Measurements from ENCODE around the gene SELENOS. TPM values are rescaled to one million over a fixed set of nuclear protein-coding genes. Genes with fewer than 3 reads are reported as not detected.
A peak's percentile ranks its signal among the peaks of the same experiment; 100 is the strongest.
"Not testable (repeated sequence)": the region's sequence is repeated elsewhere in the genome, so short reads cannot be mapped to it uniquely, and the experiment has no call there.

SELENOS gene
- polyA plus RNA-seq, 3 donors: 40.2 to 70.2 (median 51.6) TPM

DNA sequence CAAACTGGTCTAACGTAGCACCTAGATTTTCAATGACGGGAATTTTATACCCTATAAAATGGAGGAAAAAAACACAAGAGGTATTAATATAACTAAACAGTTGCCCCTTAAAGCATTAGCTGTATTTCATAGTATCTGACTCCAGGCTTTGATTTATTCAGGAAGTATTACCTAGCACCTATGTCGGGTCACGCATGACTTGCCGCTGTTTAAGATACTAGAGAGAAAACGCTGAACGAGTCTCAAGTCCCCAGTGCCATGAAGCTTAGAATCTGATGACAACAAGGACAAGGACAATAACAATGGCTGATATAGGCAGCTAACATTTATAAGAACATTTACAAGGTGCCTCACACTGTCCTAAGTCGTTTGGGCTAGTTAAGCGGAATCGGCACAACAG lies 15.8 kb upstream of the SELENOS start:
- Mint-ChIP-seq H3K4me3 (peak overlapping the region; percentile 94 to 98), H3K27me3 (ENCODE audit: low read depth in 3 of 3) (no peaks in the 10 kb centered on the region), H3K36me3 (peaks cover 29 to 34% of the 10 kb centered on the region in 2 donors), H3K9me3 (no peaks in the 10 kb centered on the region), H3K27ac (peak overlapping the region in 3 of 7 donors; percentile 92 to 97 (median 97)), H3K4me1 (peaks cover 26% of the 10 kb centered on the region)
- H4K20me1 ChIP-seq (ENCODE audit: insufficient read depth, low read length): peaks cover 45% of the 10 kb centered on the region
- peak overlapping the region in 1 of 2 donors; percentile 94 for H3K27ac ChIP-seq (ENCODE audit: low read depth in 1 of 2, low read length in 2 of 2)
- H3K36me3 ChIP-seq (replicated peaks in 1 of 2; ENCODE audit: control insufficient read depth in 1 of 2, insufficient read depth in 2 of 2, low read length in 2 of 2): peaks cover 11 to 40% of the 10 kb centered on the region in 2 donors
- peaks cover 75% of the 10 kb centered on the region for H3K79me2 ChIP-seq (ENCODE audit: insufficient read depth, low read length)
- peaks cover 22 to 26% of the 10 kb centered on the region in 2 donors for H3K4me1 ChIP-seq (ENCODE audit: control insufficient read depth in 1 of 2, insufficient read depth in 2 of 2, low read length in 2 of 2)
- no peaks in the 10 kb centered on the region for H3K27me3 ChIP-seq (ENCODE audit: control insufficient read depth in 2 of 2, insufficient read depth in 2 of 2, low read length in 2 of 2)
- DNase-seq: no peak
- H3K4me3 ChIP-seq (replicated peaks in 1 of 3; ENCODE audit: low read depth in 2 of 3, low read length in 3 of 3): peak overlapping the region in 1 of 3 experiments; percentile 93
- H3K4me2 ChIP-seq (replicated peaks; ENCODE audit: extremely low read depth, low read length, poor library complexity, severe bottlenecking): peak overlapping the region; percentile 81
- TF ChIP-seq, protein P1, sequence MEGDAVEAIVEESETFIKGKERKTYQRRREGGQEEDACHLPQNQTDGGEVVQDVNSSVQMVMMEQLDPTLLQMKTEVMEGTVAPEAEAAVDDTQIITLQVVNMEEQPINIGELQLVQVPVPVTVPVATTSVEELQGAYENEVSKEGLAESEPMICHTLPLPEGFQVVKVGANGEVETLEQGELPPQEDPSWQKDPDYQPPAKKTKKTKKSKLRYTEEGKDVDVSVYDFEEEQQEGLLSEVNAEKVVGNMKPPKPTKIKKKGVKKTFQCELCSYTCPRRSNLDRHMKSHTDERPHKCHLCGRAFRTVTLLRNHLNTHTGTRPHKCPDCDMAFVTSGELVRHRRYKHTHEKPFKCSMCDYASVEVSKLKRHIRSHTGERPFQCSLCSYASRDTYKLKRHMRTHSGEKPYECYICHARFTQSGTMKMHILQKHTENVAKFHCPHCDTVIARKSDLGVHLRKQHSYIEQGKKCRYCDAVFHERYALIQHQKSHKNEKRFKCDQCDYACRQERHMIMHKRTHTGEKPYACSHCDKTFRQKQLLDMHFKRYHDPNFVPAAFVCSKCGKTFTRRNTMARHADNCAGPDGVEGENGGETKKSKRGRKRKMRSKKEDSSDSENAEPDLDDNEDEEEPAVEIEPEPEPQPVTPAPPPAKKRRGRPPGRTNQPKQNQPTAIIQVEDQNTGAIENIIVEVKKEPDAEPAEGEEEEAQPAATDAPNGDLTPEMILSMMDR (IDR thresholded peaks at IDR 0.05): no peak
- intact Hi-C loops (cut with micrococcal nuclease): no loop called here
- H3K9ac ChIP-seq (ENCODE audit: insufficient read depth, low read length, poor library complexity, severe bottlenecking): no peak overlapping the region
- H2AFZ ChIP-seq (ENCODE audit: insufficient read depth, low read depth, low read length, poor library complexity, severe bottlenecking): no peak overlapping the region
- WGBS (ENCODE audit: insufficient coverage): 85% methylated on average over 8 of the region's 10 CpGs
- H3K9me3 ChIP-seq (replicated peaks in 1 of 2; ENCODE audit: control insufficient read depth in 1 of 2, insufficient read depth in 1 of 2, low read length in 2 of 2): no peaks in the 10 kb centered on the region

DNA sequence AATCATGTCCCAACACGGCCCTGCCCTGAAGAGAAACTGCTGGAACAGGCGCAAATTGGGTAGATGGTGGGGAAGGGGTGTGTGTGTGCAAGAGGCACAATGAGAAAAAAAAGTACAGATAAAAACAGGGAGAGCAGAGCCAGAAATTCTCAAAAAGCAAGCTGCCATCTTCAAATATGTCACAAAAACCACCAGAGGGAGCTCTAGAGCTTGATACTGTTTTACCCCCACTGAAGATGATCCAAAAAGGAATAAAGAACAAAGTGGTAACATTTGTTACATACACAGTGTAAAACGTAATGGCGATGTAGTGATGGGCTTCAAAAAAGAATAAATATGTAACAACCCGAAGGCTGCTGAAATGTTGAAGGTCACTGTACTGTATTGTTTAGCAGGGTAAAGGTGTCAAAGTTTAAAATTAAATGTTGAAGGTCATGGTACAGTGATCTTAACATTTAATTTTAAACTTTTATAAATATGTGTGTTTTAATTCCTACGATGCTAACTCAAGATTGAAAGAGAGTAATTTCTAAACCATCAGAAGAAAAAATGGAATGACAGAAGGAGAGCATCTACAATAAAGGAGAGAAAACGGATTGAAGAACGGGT lies 11.7 kb upstream of the SELENOS start:
- H3K27ac ChIP-seq (ENCODE audit: low read depth in 1 of 2, low read length in 2 of 2): peak overlapping the region in 1 of 2 donors; percentile 3
- peaks cover 0 to 4% (median 0%) of the 10 kb centered on the region in 7 donors for H3K9me3 Mint-ChIP-seq
- H3K79me2 ChIP-seq (ENCODE audit: insufficient read depth, low read length): peaks cover 70% of the 10 kb centered on the region
- H3K27ac Mint-ChIP-seq: peak overlapping the region in 6 of 7 donors; percentile 8 to 82 (median 62)
- H3K9me3 ChIP-seq (replicated peaks in 1 of 2; ENCODE audit: control insufficient read depth in 1 of 2, insufficient read depth in 1 of 2, low read length in 2 of 2): no peaks in the 10 kb centered on the region
- peaks cover 65 to 70% of the 10 kb centered on the region in 2 donors for H3K36me3 Mint-ChIP-seq
- peaks cover 63% of the 10 kb centered on the region for H4K20me1 ChIP-seq (ENCODE audit: insufficient read depth, low read length)
- no peak overlapping the region for H3K4me3 Mint-ChIP-seq
- intact Hi-C loops (cut with micrococcal nuclease): no loop called here
- peaks cover 19% of the 10 kb centered on the region for H3K4me1 Mint-ChIP-seq
- no peak overlapping the region for H3K9ac ChIP-seq (ENCODE audit: insufficient read depth, low read length, poor library complexity, severe bottlenecking)
- H3K4me3 ChIP-seq (replicated peaks in 1 of 3; ENCODE audit: low read depth in 2 of 3, low read length in 3 of 3): no peak overlapping the region
- H3K36me3 ChIP-seq (replicated peaks in 1 of 2; ENCODE audit: control insufficient read depth in 1 of 2, insufficient read depth in 2 of 2, low read length in 2 of 2): peaks cover 44 to 81% of the 10 kb centered on the region in 2 donors
- WGBS (ENCODE audit: insufficient coverage): 100% methylated on average over 1 of the region's 8 CpGs
- DNase-seq: peak; percentile 34 to 61 (median 58)
- H2AFZ ChIP-seq (ENCODE audit: insufficient read depth, low read depth, low read length, poor library complexity, severe bottlenecking): no peak overlapping the region
- no peaks in the 10 kb centered on the region for H3K27me3 Mint-ChIP-seq (ENCODE audit: low read depth in 3 of 3)
- no peaks in the 10 kb centered on the region for H3K27me3 ChIP-seq (ENCODE audit: control insufficient read depth in 2 of 2, insufficient read depth in 2 of 2, low read length in 2 of 2)
- H3K4me2 ChIP-seq (replicated peaks; ENCODE audit: extremely low read depth, low read length, poor library complexity, severe bottlenecking): no peak overlapping the region
- TF ChIP-seq, protein P1 (IDR thresholded peaks at IDR 0.05): peak; percentile 75
- peaks cover 10 to 13% of the 10 kb centered on the region in 2 donors for H3K4me1 ChIP-seq (ENCODE audit: control insufficient read depth in 1 of 2, insufficient read depth in 2 of 2, low read length in 2 of 2)

DNA sequence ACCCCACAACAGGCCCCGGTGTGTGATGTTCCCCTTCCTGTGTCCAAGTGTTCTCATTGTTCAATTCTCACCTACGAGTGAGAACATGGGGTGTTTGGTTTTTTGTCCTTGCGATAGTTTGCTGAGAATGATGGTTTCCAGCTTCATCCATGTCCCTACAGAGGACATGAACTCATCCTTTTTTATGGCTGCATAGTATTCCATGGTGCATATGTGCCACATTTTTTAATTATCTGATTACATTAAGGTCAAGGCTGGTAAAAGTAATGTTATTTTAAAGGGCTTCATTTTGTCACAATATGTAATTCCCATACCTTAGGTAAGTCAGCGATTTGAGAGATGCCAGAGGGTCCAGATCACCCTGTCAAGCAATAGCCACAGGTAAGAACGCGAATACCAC lies 10.1 kb upstream of the SELENOS start:
- H3K27me3 ChIP-seq (ENCODE audit: control insufficient read depth in 2 of 2, insufficient read depth in 2 of 2, low read length in 2 of 2); H3K4me3 ChIP-seq (replicated peaks in 1 of 3; ENCODE audit: low read depth in 2 of 3, low read length in 3 of 3); H3K9me3 ChIP-seq (replicated peaks in 1 of 2; ENCODE audit: control insufficient read depth in 1 of 2, insufficient read depth in 1 of 2, low read length in 2 of 2); H3K27ac ChIP-seq (ENCODE audit: low read depth in 1 of 2, low read length in 2 of 2); H3K4me1 ChIP-seq (ENCODE audit: control insufficient read depth in 1 of 2, insufficient read depth in 2 of 2, low read length in 2 of 2); H3K4me3 Mint-ChIP-seq; H3K9me3 Mint-ChIP-seq; DNase-seq; H2AFZ ChIP-seq (ENCODE audit: insufficient read depth, low read depth, low read length, poor library complexity, severe bottlenecking); intact Hi-C loops (cut with micrococcal nuclease); H3K4me2 ChIP-seq (replicated peaks; ENCODE audit: extremely low read depth, low read length, poor library complexity, severe bottlenecking); H3K27me3 Mint-ChIP-seq (ENCODE audit: low read depth in 3 of 3); H3K4me1 Mint-ChIP-seq; H3K9ac ChIP-seq (ENCODE audit: insufficient read depth, low read length, poor library complexity, severe bottlenecking): not testable (repeated sequence)
- Histone ChIP-seq H3K36me3 (replicated peaks in 1 of 2; ENCODE audit: control insufficient read depth in 1 of 2, insufficient read depth in 2 of 2, low read length in 2 of 2) (peaks cover 61 to 96% of the 10 kb centered on the region in 2 donors), H3K79me2 (ENCODE audit: insufficient read depth, low read length) (peaks cover 54% of the 10 kb centered on the region), H4K20me1 (ENCODE audit: insufficient read depth, low read length) (peaks cover 54% of the 10 kb centered on the region)
- WGBS (ENCODE audit: insufficient coverage): no CpG with 5 or more reads among the region's 6 CpGs
- Mint-ChIP-seq H3K27ac (peak overlapping the region in 4 of 7 donors; percentile 7 to 73 (median 14)), H3K36me3 (peaks cover 77 to 86% of the 10 kb centered on the region in 2 donors)
